Right ventricle myocardium superior (tissue), 1 donor: ENCODE data around the gene DOCK10. TPM values are rescaled to one million over a fixed set of nuclear protein-coding genes. Genes with fewer than 3 reads are reported as not detected.

Source experiments
- ATAC-seq: fragments of 200-7000 bp; cut with Tn5 transposase; one replicate; pipeline ENCODE4 v1.9.1; 2020; ENCODE audit warnings: mild to moderate bottlenecking; ENCODE audit not compliant: poor library complexity
- DNase-seq: peaks from one replicate; pipeline ENCODE4 v3.0.0-alpha.2; 2020
- intact Hi-C: fragments of 100-400 bp; cut with DNase I; formaldehyde crosslinking; loops from one replicate; pipeline ENCODE4 v1.11.2; 2022
- total RNA-seq: library from RNA; stranded (reverse); fragmentation: NEBNext Ultra II Directional; extraction: Animal tissue kit (Norgen Biotek cat#: 25700); gene quantifications from one replicate; pipeline ENCODE4 v1.2.1, GENCODE V29; 2021
- donor health status: DM: no; HTN: yes; CAD: no; lungs with severe emphysema.

DOCK10 gene
- total RNA-seq, 1 donor from 2014 or later, result 2.2 TPM

- intact Hi-C loops, result no loop called here
- ATAC-seq (no peak), DNase-seq (no peak)
These were observed 171.9 kb downstream of the DOCK10 start for GRCh38 chr2:224870341-224870740.

- DNase-seq, result no peak
- intact Hi-C loops, result no loop called here
- no peak for ATAC-seq
These were observed 172.6 kb downstream of the DOCK10 start for GRCh38 chr2:224869601-224870233.

GRCh38 chr2:224865016-224865415, 177.3 kb downstream of the DOCK10 start:
- no peak for ATAC-seq
- intact Hi-C loops, result no loop called here
- no peak for DNase-seq

GRCh38 chr2:224861266-224861665, 181.0 kb downstream of the DOCK10 start:
- DNase-seq (no peak), ATAC-seq (no peak)
- intact Hi-C loops, result no loop called here

- DNase-seq (no peak), ATAC-seq (no peak)
- intact Hi-C loops, result no loop called here
These were observed 181.5 kb downstream of the DOCK10 start for GRCh38 chr2:224860786-224861185.

- ATAC-seq (no peak), DNase-seq (no peak)
- intact Hi-C loops, result no loop called here
These were observed 190.5 kb downstream of the DOCK10 start for GRCh38 chr2:224851811-224852210.

- intact Hi-C loops, result no loop called here
- DNase-seq (no peak), ATAC-seq (no peak)
These were observed 192.2 kb downstream of the DOCK10 start for GRCh38 chr2:224850081-224850480.

GRCh38 chr2:224849264-224849663, 193.0 kb downstream of the DOCK10 start:
- intact Hi-C loops, result no loop called here
- DNase-seq, result no peak
- no peak for ATAC-seq

- ATAC-seq (no peak), DNase-seq (peak; percentile 54)
- intact Hi-C loops, result no loop called here
These were observed 194.1 kb downstream of the DOCK10 start for GRCh38 chr2:224847961-224848850.

- no peak for DNase-seq
These were observed 194.9 kb downstream of the DOCK10 start for GRCh38 chr2:224847381-224847780.

GRCh38 chr2:224846686-224847085, 195.6 kb downstream of the DOCK10 start:
- DNase-seq, result no peak
- intact Hi-C loops, result no loop called here
- no peak for ATAC-seq

More at GRCh38 chr2:224847381-224847780, 194.9 kb downstream of the DOCK10 start:
- ATAC-seq, result no peak
- intact Hi-C loops, result no loop called here

GRCh38 chr2:224846161-224846560, 196.1 kb downstream of the DOCK10 start:
- no peak for DNase-seq
- no peak for ATAC-seq
- intact Hi-C loops, result no loop called here

- DNase-seq, result no peak
- intact Hi-C loops, result no loop called here
- ATAC-seq, result no peak
These were observed 199.1 kb downstream of the DOCK10 start for GRCh38 chr2:224843141-224843540.

- DNase-seq (no peak), ATAC-seq (no peak)
- intact Hi-C loops, result no loop called here
These were observed 200.4 kb downstream of the DOCK10 start for GRCh38 chr2:224841910-224842309.

- no peak for DNase-seq
- ATAC-seq, result no peak
- intact Hi-C loops, result no loop called here
These were observed 203.9 kb downstream of the DOCK10 start for GRCh38 chr2:224838335-224838734.

- DNase-seq, result no peak
- intact Hi-C loops, result no loop called here
- ATAC-seq, result no peak
These were observed 204.7 kb downstream of the DOCK10 start for GRCh38 chr2:224837558-224837957.

GRCh38 chr2:224837066-224837465, 205.2 kb downstream of the DOCK10 start:
- intact Hi-C loops, result no loop called here
- DNase-seq (no peak), ATAC-seq (no peak)

GRCh38 chr2:224836263-224836662, 206.0 kb downstream of the DOCK10 start:
- ATAC-seq, result no peak
- DNase-seq, result no peak
- intact Hi-C loops, result no loop called here

GRCh38 chr2:224835405-224835804, 206.9 kb downstream of the DOCK10 start:
- no peak for ATAC-seq
- DNase-seq, result no peak
- intact Hi-C loops, result no loop called here

GRCh38 chr2:224833986-224834385, 208.3 kb downstream of the DOCK10 start:
- ATAC-seq, result no peak
- intact Hi-C loops, result no loop called here
- no peak for DNase-seq
